Measurements from ENCODE around the gene ZNF358. TPM values are rescaled to one million over a fixed set of nuclear protein-coding genes. Genes with fewer than 3 reads are reported as not detected.

The ZNF358 gene
- total and polyA plus RNA-seq, 11 donors, result 49.3 to 159 (median 74.4) TPM

GRCh38 chr19:7482584-7483439 lies 33.1 kb upstream of the ZNF358 start:
- Histone ChIP-seq H3K27me3 (no peaks in the 10 kb centered on the region), H3K9me3 (peaks cover 0 to 5% (median 0%) of the 10 kb centered on the region in 12 donors), H3K4me1 (peaks cover 0 to 33% (median 2%) of the 10 kb centered on the region in 12 donors), H3K27ac (peak overlapping the region in 1 of 12 donors; percentile 15), H3K4me3 (no peak overlapping the region), H3K36me3 (no peaks in the 10 kb centered on the region)
- TF ChIP-seq POLR2A (IDR thresholded peaks at IDR 0.05) (no peak), CTCF (IDR thresholded peaks at IDR 0.05) (no peak)
- DNase-seq (peak in 3 of 5 donors; percentile 49 to 58 (median 50)), ATAC-seq (peak in 3 of 4 donors; percentile 9 to 56 (median 38))
- WGBS, 4 donors, result 13 to 49% (median 34%) methylated on average over 20 to 37 of the region's 37 CpGs
- intact Hi-C loops (cut with DNase I), result no loop called here

GRCh38 chr19:7483720-7484201 lies 32.1 kb upstream of the ZNF358 start:
- DNase-seq (no peak), ATAC-seq (no peak)
- intact Hi-C loops (cut with DNase I), result no loop called here
- Histone ChIP-seq H3K4me1 (peaks cover 0 to 38% (median 5%) of the 10 kb centered on the region in 12 donors), H3K9me3 (peaks cover 0 to 5% (median 0%) of the 10 kb centered on the region in 12 donors), H3K4me3 (no peak overlapping the region), H3K27me3 (no peaks in the 10 kb centered on the region), H3K36me3 (no peaks in the 10 kb centered on the region), H3K27ac (no peak overlapping the region)
- no peak for TF ChIP-seq CTCF (IDR thresholded peaks at IDR 0.05)
- no peak for TF ChIP-seq POLR2A (IDR thresholded peaks at IDR 0.05)
- WGBS, 4 donors, result 70 to 79% (median 74%) methylated on average over 11 to 17 of the region's 17 CpGs

- TF ChIP-seq POLR2A (IDR thresholded peaks at IDR 0.05) (no peak), CTCF (IDR thresholded peaks at IDR 0.05) (no peak)
- intact Hi-C loops (cut with DNase I), result loop anchor here in 4 of 10 donors (5.0 kb wide), 2 partner anchors 35 to 45 kb away; partner anchors contain the start of gene MCOLN1 (in 3 of the 4)
Observed at GRCh38 chr19:7486923-7487322, 29.0 kb upstream of the ZNF358 start.

GRCh38 chr19:7488736-7489353 lies 27.1 kb upstream of the ZNF358 start, which contains the start of gene PEX11G:
Gene PEX11G (minus strand): TSS chr19:7489035. CDS start chr19:7489010, 25 bp downstream.
- peak; percentile 90 to 99 (median 98) for ATAC-seq
- no peaks in the 10 kb centered on the region for H3K27me3 ChIP-seq
- WGBS, 4 donors, result 1 to 2% (median 1%) methylated on average over 30 to 49 of the region's 49 CpGs
- H3K27ac ChIP-seq, result peak within 1 kb of the TSS in 11 of 12 donors; percentile 65 to 93 (median 82)
- no peaks in the 10 kb centered on the region for H3K9me3 ChIP-seq
- TF ChIP-seq POLR2A (IDR thresholded peaks at IDR 0.05), result peak; percentile 38 to 89
- no peak for TF ChIP-seq CTCF (IDR thresholded peaks at IDR 0.05)
- peak; percentile 91 to 97 (median 93) for DNase-seq
- intact Hi-C loops (cut with DNase I), result loop anchor here in 5 of 10 donors (1.0 to 5.0 kb wide), 4 partner anchors 26 to 45 kb away; partner anchors contain the start of gene MCOLN1 (in 3 of the 5)
- H3K4me1 ChIP-seq, result peaks cover 0 to 34% (median 7%) of the 10 kb centered on the region in 12 donors
- no peaks in the 10 kb centered on the region for H3K36me3 ChIP-seq
- H3K4me3 ChIP-seq, result peak within 1 kb of the TSS; percentile 45 to 90 (median 64)

More at GRCh38 chr19:7486923-7487322, 29.0 kb upstream of the ZNF358 start:
- 49 to 82% (median 63%) methylated on average over 2 of the region's 2 CpGs for WGBS, 4 donors
- Histone ChIP-seq H3K27ac (no peak overlapping the region), H3K27me3 (no peaks in the 10 kb centered on the region), H3K4me3 (no peak overlapping the region), H3K4me1 (peaks cover 0 to 37% (median 9%) of the 10 kb centered on the region in 12 donors), H3K36me3 (no peaks in the 10 kb centered on the region), H3K9me3 (no peaks in the 10 kb centered on the region)
- DNase-seq, result no peak
- no peak for ATAC-seq
